Measurements from ENCODE around the gene STEEP1.
A peak's percentile ranks its signal among the peaks of the same experiment; 100 is the strongest.
"Not testable (repeated sequence)": the region's sequence is repeated elsewhere in the genome, so short reads cannot be mapped to it uniquely, and the experiment has no call there.

The STEEP1 gene

GRCh38 chrX:119529345-119530276 is 35.6 kb downstream of the STEEP1 start:
- DNase-seq = no peak

GRCh38 chrX:119523664-119524184 is 41.5 kb downstream of the STEEP1 start:
- DNase-seq = no peak

GRCh38 chrX:119521246-119521645 is 44.0 kb downstream of the STEEP1 start:
- DNase-seq = no peak

- no peak for DNase-seq
Observed at GRCh38 chrX:119518371-119518770, 46.8 kb downstream of the STEEP1 start.

GRCh38 chrX:119516157-119516702 is 49.0 kb downstream of the STEEP1 start:
- DNase-seq = peak; percentile 32 to 66

GRCh38 chrX:119512146-119512800 is 52.9 kb downstream of the STEEP1 start:
- peak; percentile 42 to 59 for DNase-seq

GRCh38 chrX:119507206-119507605 is 58.0 kb downstream of the STEEP1 start:
- no peak for DNase-seq

- no peak for DNase-seq
Observed at GRCh38 chrX:119505945-119506344, 59.3 kb downstream of the STEEP1 start.

DNA sequence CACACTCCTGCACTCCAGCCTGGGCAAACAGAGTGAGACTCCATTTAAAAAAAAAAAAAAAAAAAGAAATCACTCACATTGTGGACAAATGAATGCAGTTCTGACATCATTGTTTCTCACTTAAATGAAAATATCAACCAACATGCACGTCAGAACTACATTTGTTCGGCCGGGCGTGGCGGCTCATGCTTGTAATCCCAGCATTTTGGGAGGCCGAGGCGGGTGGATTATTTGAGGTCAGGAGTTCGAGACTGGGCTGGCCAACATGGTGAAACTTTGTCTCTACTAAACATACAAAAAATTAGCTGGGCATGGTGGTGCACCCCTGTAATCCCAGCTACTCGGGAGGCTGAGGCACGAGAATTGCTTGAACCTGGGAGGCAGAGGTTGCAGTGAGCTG is 60.1 kb downstream of the STEEP1 start:
- DNase-seq = not testable (repeated sequence)

- DNase-seq = no peak
Observed at GRCh38 chrX:119503484-119503861, 61.7 kb downstream of the STEEP1 start.

GRCh38 chrX:119502727-119503483 is 62.3 kb downstream of the STEEP1 start:
- no peak for DNase-seq

DNA sequence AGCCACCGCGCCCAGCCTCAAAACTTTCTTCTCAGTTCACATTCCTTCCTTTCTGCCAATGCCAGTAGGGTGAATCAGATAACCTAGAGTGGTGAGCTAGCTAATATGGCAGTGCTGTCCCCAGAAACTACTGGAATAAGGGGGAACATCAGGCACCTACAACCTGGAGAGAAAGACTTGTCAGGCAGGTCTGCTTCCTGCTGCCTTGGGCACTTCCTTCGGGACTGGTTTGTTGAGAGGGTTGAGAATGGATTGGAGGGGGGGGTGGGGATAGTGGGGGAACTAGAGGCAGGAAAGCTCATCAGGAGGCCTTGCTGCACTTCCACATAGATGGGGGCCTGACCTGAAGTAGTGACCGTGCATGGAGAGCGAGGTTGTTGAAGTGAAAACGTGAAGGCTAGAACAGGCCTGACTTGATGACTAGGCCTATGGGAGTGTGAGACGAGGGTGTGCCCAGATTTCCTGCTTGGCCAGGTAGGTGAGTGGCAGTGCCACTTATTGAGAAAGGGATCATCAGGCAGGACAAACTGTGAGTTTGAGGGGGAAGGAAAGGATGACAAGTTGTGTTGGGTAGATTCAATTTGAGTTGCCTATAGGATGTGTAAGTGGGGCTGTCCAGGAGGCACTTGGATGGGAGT is 63.6 kb downstream of the STEEP1 start:
- DNase-seq = no peak

- no peak for DNase-seq
Observed at GRCh38 chrX:119500061-119500800, 65.0 kb downstream of the STEEP1 start.

DNA sequence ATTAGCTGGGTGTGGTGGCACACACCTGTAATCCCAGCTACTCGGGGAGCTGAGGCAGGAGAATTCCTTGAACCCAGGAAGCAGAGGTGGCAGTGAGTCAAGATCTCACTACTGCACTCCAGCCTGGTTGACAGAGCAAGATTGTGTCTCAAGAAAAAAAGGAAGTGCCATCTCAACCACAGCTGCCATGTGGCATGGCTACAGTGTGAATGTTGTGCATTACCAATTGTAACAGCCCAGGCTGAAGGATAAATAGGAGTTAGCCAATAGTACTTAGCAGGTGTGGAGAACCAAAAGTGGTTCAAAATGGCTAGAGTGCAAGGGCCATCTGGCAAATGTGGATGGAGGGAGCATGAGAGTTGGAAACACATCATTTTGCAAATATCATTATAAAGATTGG is 68.0 kb downstream of the STEEP1 start:
- no peak for DNase-seq

DNA sequence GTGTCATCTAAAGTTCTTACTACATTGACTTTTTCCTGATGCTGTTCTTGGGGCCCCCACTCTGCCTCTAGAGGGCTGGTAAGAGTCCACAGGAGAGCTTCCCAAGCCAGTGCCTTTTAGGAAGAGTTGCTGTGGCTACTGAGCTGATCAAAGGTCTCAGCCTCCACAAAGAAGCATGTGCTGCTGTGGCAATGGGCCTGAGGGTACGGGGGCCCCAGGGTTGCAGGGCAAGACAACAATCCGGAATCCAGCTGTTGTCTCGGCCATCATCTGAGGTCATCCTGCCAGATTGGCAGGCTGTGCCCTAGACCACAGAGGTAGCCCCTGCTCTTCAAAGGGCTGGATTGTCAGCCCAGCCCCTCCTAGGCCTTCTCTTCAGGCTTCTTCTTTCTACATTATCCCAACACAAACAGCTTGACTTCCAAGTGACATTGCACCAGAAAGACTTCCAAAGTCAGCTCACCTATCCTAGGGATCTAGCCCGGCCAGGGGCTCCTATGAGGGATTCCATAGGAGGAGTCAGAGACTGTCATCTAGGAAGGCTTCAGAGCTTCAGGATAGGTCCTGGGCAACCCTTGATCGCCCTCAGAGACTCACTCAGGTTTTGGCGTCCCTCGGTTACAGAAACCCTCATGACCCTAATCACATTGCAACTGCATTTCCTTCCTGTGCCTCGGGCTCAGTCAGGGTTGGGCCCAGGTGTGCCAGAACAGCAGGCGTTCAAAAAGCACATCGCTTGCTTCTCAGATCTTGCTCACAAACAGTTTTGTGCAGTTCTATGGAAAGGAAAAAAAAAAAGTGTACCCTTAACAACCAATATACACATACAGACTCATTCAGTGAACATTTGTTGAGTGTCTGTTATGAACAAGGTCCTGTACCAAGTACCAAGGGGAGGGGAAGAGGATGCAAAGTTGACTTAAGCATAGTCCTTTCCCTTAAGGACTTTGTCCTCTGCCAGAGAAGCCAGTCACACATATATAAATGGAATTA is 69.2 kb downstream of the STEEP1 start:
- DNase-seq = no peak

DNA sequence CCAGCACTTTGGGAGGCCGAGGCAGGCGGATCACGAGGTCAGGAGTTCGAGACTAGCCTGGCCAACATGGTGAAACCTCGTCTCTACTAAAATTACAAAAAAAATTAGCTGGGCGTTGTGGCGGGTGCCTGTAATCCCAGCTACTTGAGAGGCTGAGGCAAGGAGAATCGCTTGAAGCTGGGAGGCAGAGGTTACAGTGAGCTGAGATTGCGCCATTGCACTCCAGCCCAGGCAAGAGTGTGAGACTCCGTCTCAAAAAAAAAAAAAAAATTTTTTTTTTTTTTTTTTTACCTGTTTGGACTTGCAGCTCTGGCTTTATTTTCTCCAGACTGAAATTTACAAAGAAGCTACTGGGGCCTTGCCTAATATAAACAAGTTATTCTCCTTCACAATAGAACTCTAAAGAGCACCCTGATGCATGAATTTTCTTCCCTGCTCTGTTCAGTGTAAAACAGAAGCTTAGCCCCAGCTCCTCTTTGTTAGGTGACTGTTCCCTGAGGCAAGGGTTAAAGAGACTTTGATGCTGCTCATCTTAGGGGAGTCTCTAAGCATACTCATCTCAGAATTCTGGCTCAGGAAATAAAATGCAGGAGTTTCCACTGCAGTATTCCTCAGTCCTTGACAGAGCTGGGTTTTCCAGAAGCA is 71.2 kb downstream of the STEEP1 start:
- not testable (repeated sequence) for DNase-seq

GRCh38 chrX:119492463-119492862 is 72.7 kb downstream of the STEEP1 start:
- DNase-seq = no peak

GRCh38 chrX:119489212-119490074 is 75.8 kb downstream of the STEEP1 start:
- no peak for DNase-seq

DNA sequence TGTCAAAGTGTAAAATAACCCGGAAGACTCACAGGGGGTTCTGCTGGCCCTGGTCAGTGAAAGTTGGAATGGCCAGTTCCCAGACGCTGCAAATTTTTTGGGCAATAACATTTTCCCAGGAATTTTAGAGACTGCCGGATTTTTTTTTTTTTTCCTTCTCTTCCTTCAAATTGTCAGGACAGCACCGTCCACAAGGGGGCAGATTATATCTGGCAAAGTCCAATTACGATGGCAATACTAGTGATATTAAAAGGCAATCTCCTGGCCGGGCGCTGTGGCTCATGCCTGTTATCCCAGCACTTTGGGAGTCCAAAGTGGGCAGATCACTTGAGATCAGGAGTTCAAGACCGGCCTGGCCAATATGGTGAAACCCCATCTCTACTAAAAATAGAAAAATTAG is 76.5 kb downstream of the STEEP1 start:
- peak in 1 of 2 experiments; percentile 20 for DNase-seq
